ENCODE data around the gene HRH1.
"Not testable (repeated sequence)": the region's sequence is repeated elsewhere in the genome, so short reads cannot be mapped to it uniquely, and the experiment has no call there.

GRCh38 chr3:11166807-11167400 lies 12.6 kb downstream of the HRH1 start:
- not testable (repeated sequence) for TF ChIP-seq POLR2A (IDR thresholded peaks at IDR 0.05; ENCODE audit: low read length); GATA1 (IDR thresholded peaks at IDR 0.05; ENCODE audit: low read depth, low read length)

All from erythroblast (primary cell).